ENCODE results near the gene THOC6.

Gene THOC6

DNA sequence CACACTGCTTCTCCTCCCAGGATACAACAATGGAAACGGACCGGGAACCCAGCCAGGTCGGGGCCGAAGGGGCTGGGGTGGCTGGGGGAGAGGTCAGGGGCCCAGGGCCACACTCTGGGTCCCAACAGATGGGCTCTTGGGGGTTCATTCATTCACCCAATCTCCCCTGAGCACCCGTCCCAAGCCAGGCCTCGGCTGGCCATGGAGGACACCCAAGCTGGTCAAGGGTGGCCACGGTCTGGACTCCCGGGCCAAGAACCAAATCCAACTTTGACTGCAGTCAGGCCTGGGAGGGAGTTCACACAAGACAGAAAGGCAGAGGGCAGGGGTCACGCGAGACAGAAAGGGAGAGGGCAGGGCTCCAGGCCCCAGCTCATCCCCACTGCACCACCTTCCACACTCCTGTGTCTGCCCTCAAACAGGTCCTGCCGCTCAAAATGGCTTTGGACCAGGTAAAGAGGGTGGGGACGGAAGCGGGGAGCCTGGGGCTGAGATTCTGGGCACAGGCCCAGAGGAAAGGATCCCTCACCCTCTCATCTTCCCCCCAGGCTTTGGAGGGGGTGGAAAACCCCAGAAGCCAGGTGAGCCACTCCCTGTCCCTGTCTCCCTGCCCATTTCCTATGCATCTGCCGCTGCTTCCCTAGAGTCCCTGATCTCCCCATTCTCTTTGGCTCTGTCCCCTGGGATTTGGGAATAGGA is 31.3 kb upstream of the THOC6 start:
- DNase-seq, result no peak

DNA sequence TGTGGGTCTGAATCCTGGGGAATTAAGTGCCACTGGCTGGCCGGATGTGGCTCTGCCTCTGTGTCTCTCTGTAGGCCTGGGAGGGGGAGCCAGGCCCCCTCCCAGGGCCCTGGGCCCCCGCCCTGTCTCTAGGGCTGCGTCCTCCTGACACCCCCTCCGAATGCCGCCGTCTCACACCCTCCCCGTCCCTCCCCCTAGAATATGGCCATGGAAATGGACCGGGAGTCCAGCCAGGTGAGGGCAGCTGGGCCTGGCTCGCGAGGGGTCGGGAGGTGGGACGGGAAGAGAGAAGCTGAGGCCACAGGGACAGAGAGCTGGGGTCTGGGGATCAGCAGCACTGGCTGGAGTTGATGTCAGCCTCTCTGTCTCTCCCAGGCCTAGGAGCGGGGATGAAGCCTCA is 27.5 kb upstream of the THOC6 start:
- DNase-seq, result no peak

- no peak for DNase-seq
Measured at GRCh38 chr16:2999929-3000328, 23.9 kb upstream of the THOC6 start.

- no peak for DNase-seq
Measured at GRCh38 chr16:3000540-3000939, 23.3 kb upstream of the THOC6 start.

DNA sequence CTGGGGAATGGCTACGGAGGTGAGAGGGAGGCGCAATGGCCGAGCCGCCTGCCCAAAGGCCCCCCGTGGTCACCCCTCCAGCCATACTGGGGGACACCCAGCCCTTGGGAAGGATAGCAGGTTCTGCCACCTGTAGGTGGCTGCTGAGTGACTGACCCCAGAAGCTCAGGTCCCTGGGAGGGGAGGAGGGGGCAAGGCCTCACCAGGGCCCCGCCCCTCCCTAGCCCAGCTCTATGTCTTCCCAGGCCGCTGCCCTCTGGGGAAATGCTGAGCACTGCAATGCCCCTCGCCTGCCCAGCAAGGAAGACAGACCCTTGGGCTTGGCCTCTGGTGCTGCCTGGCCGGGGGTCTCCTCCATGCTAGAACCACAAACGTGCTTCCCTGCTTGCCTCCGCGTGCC is 22.5 kb upstream of the THOC6 start:
- no peak for DNase-seq

DNA sequence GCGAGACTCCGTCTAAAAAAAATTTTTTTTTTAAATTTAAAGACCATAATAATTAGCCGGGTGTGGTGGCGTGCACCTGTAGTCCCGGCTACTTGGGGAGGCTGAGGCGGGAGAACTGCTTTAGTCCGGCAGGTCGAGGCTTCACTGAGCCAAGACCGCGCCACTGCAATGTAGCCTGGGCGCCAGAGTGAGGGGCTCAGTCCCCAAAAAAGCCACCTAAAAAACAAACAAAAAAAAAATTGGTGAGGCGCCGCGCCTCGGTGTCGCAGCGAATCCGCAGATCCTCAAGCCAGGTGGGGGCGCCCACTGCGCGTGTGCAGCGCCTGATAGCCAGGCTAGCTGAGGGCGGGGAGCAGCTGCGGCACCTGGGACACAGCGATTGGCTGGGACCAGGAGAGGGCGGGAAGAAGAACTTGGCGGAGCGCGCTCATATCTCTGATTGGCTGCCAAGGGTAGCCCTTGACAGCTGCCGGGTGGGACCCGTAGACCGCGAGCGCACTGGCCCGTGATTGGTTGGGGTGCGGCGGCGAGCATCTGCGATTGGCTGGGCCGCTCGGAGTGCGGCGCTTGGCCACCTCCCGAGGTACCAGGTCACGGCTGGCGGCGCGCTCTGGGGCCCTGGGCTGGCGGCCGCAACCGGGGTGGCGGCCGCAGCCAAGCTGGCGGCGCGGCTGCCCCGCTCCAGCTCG is 20.1 kb upstream of the THOC6 start:
- DNase-seq, result peak; percentile 97

GRCh38 chr16:3004319-3004718 is 19.5 kb upstream of the THOC6 start:
- peak; percentile 26 for DNase-seq

DNA sequence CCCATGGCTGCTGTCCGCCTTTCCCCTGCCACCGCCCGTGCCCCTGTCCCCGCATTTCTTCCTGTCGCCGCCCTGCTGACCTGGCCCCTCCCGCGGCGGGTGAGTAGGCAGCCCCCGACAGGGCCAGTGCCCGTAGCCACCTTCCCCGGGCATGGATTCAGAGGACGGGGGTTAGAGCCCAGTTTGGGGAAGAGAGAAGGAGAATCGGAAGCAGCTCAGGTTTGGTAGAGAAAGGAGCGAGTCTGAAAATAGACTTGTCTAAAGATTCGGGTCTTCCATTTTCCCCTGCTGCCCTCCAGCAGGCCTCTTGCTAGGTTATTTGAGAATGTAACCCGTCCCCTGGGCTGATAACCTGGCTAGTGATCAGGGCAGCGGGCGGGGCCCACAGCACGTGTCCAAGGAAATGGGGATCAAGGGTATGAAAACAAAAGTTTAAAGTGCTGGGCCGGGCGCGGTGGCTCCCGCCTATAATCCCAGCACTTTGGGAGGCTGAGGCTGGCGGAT is 19.0 kb upstream of the THOC6 start:
- no peak for DNase-seq

GRCh38 chr16:3007059-3007956 is 16.5 kb upstream of the THOC6 start:
- no peak for DNase-seq

DNA sequence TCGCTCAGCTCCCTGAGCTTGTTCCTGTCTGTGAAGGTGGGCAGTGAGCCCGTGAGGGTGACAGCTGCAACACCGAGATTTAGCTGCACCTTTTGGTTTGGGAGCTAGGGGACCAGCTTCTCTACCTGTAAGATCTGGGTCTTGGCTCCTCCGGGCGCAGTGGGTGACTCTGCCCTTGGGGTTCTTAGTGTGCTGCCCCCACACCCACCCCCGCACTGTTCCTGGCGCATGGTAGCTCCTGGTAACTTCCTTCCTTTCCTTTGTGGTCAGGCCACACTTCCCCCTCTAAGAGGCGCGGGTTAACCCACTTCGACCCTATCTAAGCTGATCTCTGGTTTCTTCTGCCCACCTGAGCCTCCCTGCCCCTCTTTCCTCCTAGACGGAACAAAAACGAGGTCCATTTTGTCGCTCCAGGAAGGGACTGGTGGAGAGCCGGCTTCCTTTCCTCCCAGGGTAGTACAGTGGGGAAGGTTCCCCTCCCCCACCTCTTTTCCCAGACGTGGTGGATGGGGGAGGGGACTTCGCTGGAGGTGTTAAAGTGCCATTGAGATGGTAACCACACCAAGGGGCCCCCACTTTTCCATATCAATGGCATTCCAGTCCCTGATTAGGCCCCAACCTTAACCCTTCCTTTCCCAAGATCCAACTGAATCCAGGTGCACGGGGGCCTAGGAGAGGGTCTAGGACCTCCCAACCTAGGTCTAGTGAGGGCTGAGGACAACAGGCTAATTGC is 15.7 kb upstream of the THOC6 start:
- DNase-seq, result peak; percentile 45

- no peak for DNase-seq
Measured at GRCh38 chr16:3008690-3009037, 15.2 kb upstream of the THOC6 start.

GRCh38 chr16:3009568-3010390 is 14.1 kb upstream of the THOC6 start:
- no peak for DNase-seq

GRCh38 chr16:3010510-3010909 is 13.3 kb upstream of the THOC6 start:
- no peak for DNase-seq

GRCh38 chr16:3012246-3012645 is 11.6 kb upstream of the THOC6 start:
- DNase-seq, result no peak

DNA sequence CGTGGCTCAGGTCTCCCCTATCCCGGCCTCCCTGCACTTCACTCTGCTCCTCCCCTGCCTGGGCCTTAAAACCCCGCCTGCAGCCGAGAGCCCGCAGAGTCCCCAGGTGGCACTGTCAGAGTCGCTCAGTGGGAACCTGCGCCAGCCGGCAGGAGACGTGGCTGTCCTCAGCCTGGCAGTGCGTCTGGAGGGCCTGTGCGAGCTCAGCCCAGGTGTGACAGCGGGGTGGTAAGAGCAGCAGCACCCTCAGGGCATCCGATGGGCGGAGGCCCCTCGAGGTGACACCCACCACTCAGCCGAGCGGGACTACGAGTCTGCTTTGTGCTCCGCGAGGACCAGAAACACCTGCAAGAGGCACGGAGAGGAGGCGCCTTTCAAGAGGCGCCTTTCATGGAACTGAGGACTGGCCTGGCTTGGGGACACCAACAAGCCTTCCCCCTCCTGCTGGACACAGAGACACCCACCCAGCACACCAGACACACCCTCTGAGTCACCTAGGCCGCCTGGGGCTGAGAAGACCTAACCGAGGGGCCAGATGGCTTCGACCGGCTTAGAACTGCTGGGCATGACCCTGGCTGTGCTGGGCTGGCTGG is 10.9 kb upstream of the THOC6 start, which contains the start of gene CLDN9:
Gene CLDN9, plus strand, starts transcription at position 96 of the 593 bp plus-strand sequence. Its CDS starts 440 bp downstream, at position 536.
- DNase-seq, result peak; percentile 23

- DNase-seq, result no peak
Measured at GRCh38 chr16:3013491-3013951, 10.3 kb upstream of the THOC6 start.

DNA sequence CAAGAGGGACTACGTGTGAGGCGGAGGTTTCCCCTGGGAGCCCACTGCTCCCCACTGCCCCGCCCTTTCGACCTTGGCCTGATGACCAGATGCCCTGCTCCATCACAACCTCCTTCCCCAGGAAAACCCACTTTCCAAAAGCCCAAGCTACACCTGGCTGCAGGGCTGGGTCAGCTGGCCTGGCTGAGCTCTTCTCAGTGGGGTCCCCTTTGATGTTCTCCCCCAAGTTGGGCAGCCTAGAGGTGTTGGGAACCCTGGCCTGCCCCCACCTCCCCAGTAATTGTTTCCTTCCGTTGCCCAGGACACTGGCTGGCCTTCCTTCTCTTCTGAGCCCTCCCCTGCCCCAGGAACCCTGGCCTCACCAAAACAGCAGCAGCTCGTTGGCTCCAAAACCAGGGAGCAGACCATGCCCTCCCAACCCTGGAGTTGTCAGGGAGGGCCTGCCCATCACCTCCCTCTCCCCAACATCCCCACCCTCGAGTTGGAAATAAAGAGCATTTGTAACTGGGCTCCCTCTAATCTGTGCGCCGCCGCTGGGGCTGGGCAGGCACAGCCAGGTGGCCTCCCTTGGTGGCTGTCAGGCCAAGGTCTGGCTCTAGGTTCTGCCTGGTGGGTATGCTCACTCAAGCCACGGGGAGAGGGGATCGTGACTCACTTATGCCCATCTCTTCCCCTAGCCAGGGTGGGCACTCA is 9.7 kb upstream of the THOC6 start:
- DNase-seq, result no peak

GRCh38 chr16:3014971-3015370 is 8.9 kb upstream of the THOC6 start:
- DNase-seq, result no peak

- no peak for DNase-seq
Measured at GRCh38 chr16:3015865-3016521, 7.8 kb upstream of the THOC6 start.

DNA sequence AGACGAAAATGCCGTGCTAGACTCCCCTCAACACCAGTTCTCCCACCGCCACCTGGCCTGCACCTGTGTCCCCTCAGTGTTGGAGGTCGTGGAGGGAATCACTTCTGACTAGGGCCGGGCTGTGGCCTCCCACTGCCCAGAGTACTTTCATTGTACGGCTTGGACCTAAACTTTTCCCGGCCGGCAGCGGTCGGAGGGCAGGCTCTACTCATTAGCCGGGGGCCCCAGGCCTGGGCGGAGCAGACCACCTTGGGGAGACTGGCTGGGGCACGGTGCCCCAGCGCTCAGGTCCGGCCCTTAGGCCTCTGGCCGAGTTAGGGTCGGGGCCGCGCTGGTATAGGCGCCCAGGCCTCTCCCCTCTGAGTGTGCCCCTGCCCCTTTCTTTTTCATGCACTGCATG is 6.5 kb upstream of the THOC6 start:
- no peak for DNase-seq

All from CD4-positive, alpha-beta T cell treated with Interleukin-6 for 4 hours (primary cell).